ENCODE results near the gene TUBA8.
"Not testable (repeated sequence)": the region's sequence is repeated elsewhere in the genome, so short reads cannot be mapped to it uniquely, and the experiment has no call there.

TUBA8 gene

DNA sequence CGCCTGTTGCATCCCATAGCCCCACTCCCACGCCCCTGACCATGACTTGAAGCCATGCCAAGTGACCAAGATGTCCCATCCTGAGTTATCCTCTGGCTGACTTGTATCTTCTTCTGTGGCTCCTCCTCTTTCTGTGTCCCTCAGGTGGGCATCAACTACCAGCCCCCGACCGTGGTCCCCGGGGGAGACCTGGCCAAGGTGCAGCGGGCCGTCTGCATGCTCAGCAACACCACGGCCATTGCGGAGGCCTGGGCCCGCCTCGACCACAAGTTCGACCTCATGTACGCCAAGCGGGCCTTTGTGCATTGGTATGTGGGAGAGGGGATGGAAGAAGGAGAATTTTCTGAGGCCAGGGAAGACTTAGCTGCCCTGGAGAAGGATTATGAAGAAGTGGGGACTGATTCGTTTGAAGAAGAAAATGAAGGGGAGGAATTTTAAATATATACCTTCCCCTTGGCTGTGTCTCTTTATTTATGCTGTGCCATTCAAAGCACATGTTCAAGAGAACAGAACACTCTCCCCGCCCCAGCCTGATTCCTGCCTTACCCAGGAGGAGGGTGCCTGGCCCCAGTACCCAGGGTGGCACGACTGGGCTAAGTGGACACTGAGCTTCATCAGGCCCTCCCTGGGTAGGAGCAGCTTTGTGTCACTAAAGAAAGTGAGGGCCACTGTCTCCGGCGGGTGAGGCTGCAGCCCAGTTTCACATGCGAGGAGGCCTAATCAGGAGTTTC, 20.3 kb downstream of the TUBA8 start:
- DNase-seq (ENCODE audit: low read depth): no peak

DNA sequence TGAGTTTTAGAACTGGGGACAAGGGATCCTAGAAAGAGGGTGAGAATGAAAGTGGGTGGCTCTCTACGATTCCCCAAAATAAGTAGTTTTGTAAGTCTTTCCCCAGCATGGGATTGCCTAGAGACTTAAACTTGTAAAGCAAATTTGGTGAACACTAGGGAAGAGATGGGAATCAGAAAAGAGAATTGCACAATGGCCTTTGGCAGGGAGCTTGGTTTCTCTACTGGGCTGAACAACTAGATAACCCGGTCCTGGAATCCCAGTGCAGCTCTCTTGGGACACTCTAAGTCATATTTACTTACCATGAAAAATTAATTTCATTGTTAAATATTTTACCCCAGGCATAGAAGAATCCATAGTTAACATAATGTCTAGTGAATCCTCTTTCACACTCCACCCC, 22.8 kb downstream of the TUBA8 start:
- no peak for DNase-seq (ENCODE audit: low read depth)

GRCh38 chr22:18136563-18137320, 26.1 kb downstream of the TUBA8 start:
- no peak for DNase-seq (ENCODE audit: low read depth)

DNA sequence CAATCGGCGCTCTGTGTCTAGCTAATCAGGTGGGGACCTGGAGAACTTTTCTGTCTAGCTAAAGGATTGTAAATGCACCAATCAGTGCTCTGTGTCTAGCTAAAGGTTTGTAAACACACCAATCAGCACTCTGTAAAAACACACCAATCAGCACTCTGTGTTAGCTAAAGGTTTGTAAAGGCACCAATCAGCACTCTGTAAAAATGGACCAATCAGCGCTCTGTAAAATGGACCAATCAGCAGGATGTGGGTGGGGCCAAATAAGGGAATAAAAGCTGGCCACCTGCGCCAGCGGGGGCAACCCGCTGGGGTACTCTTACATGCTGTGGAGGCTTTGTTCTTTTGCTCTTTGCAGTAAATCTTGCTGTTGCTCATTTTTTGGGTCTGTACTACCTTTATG, 30.4 kb downstream of the TUBA8 start:
- DNase-seq (ENCODE audit: low read depth): not testable (repeated sequence)

DNA sequence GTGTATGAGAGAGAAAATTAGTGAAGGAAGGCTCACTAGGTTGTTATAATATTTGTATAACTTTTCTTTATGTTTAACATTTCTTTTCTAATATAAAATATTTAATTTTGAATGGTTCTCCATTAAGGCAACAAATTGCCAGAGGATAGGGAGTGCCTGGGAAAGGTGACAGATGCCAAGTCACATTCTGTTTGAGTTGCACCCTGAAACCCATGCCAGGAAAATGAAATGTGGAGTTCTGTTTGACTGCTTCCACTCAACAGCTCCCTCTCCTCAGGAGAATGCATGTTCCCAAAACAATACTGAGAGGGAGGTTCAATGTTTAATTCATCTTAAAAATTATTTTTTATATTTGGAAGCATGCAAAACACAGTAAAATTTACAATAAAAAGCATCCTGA, 33.5 kb downstream of the TUBA8 start:
- no peak for DNase-seq (ENCODE audit: low read depth)

- DNase-seq (ENCODE audit: low read depth): no peak
These were observed 35.2 kb downstream of the TUBA8 start for GRCh38 chr22:18145676-18146388.

- DNase-seq (ENCODE audit: low read depth): no peak
These were observed 35.8 kb downstream of the TUBA8 start for GRCh38 chr22:18146389-18146753.

DNA sequence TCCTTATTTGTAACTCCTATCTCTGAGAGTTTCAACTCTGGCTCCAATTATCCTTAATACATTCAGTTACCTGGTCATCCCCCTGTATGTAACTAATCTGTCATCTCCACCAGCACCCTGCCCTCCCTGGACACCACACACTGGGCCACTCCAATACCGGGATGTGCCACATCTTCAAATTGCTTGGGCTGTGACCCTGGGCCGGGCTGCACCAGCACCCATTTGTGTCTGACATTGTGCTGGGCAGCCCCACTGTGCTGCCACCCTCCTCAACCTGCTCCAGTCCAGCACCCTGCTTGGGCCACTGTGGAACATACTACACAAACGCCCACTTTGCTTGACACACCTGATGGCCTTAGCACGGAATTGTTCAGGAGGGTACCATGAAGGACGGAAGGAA, 37.2 kb downstream of the TUBA8 start:
- no peak for DNase-seq (ENCODE audit: low read depth)

DNA sequence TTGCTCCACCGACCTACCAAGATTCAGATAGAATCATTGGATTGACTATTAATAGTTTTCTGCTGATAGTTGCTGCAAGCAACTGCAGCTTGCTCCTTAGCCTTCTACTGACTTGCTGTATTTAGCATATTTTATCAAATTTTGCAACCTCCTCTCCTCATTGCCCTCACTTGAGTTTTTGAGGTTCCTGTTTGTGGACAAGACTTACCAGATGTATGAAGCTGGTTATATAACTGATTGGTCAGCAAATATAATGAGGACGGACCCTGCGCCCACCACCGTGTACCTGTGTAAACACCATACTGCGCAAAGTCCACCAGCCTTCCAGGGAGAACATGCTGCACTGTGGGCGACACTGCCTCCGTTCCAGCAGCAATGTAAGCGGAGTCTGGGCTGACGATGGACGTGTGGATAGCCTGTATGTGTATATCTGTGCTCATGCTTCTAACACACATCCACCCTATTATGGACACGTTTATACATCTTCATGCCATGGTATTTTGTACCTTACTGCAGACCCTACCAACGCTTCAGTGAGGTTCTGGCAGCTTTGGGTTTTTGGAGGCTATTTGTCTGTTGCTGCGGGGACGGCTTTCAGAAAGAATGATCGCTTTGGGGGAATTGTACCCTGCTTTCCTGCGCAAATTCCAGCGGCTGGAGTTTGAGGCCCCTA, 37.8 kb downstream of the TUBA8 start:
- DNase-seq (ENCODE audit: low read depth): no peak

GRCh38 chr22:18152519-18152918, 41.9 kb downstream of the TUBA8 start:
- no peak for DNase-seq (ENCODE audit: low read depth)

- no peak for DNase-seq (ENCODE audit: low read depth)
These were observed 44.3 kb downstream of the TUBA8 start for GRCh38 chr22:18154821-18155390.

DNA sequence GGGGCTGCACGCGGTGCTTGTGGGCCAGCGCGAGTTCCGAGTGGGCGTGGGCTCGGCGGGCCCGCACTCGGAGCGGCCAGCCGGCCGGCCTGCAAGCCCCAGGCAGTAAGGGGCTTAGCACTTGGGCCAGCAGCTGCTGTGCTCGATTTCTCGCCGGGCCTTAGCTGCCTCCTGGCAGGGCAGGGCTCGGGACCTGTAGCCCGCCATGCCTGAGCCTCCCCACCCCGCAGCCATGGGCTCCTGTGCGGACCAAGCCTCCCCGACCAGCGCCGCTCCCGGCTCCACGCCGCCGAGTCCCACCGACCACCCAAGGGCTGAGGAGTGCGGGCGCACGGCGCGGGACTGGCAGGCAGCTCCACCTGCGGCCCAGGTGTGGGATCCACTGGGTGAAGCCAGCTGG, 44.9 kb downstream of the TUBA8 start:
- not testable (repeated sequence) for DNase-seq (ENCODE audit: low read depth)

GRCh38 chr22:18156878-18157713, 46.5 kb downstream of the TUBA8 start:
- no peak for DNase-seq (ENCODE audit: low read depth)

DNA sequence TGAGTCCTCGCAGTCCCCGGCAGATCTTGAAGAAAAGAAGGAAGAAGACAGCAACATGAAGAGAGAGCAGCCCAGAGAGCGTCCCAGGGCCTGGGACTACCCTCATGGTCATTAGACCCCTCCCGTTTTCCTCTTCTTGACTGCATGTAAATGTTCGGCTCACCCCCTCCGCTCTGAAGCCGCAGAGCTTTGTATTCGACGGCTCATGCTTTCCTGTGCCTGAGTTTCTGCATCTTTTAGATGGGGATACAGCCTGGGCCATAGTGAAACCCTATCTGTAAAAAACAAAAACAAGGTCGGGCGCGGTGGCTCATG, 47.1 kb downstream of the TUBA8 start:
- no peak for DNase-seq (ENCODE audit: low read depth)

GRCh38 chr22:18160641-18161040, 50.0 kb downstream of the TUBA8 start:
- not testable (repeated sequence) for DNase-seq (ENCODE audit: low read depth)

GRCh38 chr22:18163843-18164242, 53.2 kb downstream of the TUBA8 start:
- not testable (repeated sequence) for DNase-seq (ENCODE audit: low read depth)

DNA sequence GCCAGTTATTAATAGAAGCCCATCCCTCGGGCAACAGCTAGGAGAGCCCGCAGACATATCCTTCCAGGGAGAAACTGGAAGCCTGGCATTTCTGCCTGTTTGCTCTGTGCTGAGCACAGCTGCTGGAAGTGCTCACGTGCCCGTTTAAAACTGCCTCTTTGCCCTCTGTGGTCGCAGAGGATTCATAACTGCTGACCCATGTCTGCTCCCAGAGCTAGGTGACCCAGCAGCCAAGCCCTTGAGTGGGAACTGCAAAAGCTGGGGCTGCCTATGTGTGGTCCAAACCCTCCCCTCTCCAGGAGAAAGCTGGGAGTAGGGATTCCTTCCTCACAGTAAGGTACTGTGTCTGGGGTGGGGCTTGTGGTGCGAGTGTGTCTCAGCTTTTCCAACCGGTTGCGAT, 54.0 kb downstream of the TUBA8 start:
- not testable (repeated sequence) for DNase-seq (ENCODE audit: low read depth)

GRCh38 chr22:18165356-18165755, 54.7 kb downstream of the TUBA8 start:
- DNase-seq (ENCODE audit: low read depth): not testable (repeated sequence)

- not testable (repeated sequence) for DNase-seq (ENCODE audit: low read depth)
These were observed 59.7 kb downstream of the TUBA8 start for GRCh38 chr22:18170284-18170683.

DNA sequence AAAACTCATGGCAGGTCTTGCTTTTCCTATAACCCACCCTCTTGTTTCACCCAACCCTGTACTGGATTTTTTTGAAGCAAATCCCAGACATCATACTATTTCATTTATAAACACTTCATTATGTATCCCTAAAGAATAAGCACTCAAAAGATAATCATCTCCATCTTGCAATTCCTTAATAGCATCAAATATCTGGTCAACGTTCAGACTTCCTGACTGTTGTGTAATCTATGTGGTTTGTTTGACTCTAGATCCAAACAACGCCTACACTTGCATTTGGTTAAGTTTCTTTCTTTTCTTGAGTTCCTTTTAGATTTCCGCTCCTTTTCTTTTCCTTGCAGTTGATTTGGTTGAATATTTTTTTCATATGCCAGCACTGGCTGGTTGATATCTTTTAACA, 61.6 kb downstream of the TUBA8 start:
- DNase-seq (ENCODE audit: low read depth): not testable (repeated sequence)

DNA sequence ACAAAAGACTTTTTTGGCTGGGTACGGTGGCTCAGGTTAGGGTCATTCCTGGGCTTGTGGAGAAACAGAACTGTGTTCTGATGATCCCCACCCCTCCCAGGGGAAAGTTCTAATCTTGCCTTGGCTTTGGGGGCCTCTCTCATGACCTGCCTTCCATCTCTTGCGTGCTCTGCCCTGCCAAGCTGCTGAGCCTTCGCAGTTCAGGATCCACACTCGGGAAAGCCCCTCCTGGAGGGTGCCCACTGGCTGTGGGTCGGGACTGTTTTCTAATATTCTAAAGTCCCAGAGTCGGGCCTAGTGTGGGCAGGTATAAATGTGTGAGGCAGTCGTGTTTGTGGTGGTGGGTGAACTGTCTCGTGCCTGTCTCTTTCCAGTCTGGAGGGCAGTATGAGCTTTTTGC, 62.2 kb downstream of the TUBA8 start:
- not testable (repeated sequence) for DNase-seq (ENCODE audit: low read depth)

Measured in T-helper 22 cell (primary cell).